Astrocyte (in vitro differentiated cells and primary cell): ENCODE measurements around the gene FYCO1.

ENCODE experiments used
- EZH2 ChIP-seq: IDR thresholded peaks from 2 replicates; pipeline ENCODE4 v1.6.1; 2012; ENCODE audit warnings: mild to moderate bottlenecking, low read length, inconsistent platforms; ENCODE audit not compliant: insufficient read depth
- TF ChIP-seq, protein P1 (sequence below): IDR thresholded peaks from 2 replicates; pipeline ENCODE4 v1.5.1; 2011; ENCODE audit warnings: low read depth, mild to moderate bottlenecking, inconsistent platforms, low read length, moderate library complexity; ENCODE audit not compliant: insufficient read depth

DNA sequence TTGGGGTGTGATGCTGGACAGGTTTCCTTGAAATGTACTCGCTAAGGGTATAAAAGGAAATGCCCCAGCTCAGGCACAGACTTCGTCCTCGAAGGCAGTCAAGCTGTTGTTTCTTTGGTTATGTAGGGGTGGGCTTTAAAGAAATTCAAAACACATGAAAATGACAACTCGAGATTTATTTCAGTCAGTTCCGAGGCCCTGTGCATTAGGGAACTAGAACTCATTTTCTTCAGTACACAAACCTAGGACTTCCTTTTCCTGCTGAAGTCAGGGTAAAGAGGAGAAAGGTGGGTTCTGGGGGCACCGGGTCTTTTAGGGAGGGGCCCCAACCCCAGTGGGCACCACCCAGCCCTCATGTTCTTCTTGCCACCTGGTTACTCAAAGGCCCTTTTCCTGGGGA, 101.6 kb downstream of the FYCO1 start:
- TF ChIP-seq, protein P1, sequence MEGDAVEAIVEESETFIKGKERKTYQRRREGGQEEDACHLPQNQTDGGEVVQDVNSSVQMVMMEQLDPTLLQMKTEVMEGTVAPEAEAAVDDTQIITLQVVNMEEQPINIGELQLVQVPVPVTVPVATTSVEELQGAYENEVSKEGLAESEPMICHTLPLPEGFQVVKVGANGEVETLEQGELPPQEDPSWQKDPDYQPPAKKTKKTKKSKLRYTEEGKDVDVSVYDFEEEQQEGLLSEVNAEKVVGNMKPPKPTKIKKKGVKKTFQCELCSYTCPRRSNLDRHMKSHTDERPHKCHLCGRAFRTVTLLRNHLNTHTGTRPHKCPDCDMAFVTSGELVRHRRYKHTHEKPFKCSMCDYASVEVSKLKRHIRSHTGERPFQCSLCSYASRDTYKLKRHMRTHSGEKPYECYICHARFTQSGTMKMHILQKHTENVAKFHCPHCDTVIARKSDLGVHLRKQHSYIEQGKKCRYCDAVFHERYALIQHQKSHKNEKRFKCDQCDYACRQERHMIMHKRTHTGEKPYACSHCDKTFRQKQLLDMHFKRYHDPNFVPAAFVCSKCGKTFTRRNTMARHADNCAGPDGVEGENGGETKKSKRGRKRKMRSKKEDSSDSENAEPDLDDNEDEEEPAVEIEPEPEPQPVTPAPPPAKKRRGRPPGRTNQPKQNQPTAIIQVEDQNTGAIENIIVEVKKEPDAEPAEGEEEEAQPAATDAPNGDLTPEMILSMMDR: no peak
- TF ChIP-seq EZH2: no peak
